ENCODE data around the gene SAT2.

Gene SAT2

GRCh38 chr17:7632492-7632894 lies 4.9 kb upstream of the SAT2 start:
- no peak for DNase-seq (ENCODE audit: low read depth in 1 of 2, low spot score in 1 of 2)
- H3K4me3 ChIP-seq (replicated peaks; ENCODE audit: insufficient read depth, low read length): no peak overlapping the region
- no peak overlapping the region for H3K27ac ChIP-seq (replicated peaks)
- TF ChIP-seq SPI1 (IDR thresholded peaks at IDR 0.05; ENCODE audit: borderline replicate concordance, low read depth): no peak
- TF ChIP-seq, protein P1, sequence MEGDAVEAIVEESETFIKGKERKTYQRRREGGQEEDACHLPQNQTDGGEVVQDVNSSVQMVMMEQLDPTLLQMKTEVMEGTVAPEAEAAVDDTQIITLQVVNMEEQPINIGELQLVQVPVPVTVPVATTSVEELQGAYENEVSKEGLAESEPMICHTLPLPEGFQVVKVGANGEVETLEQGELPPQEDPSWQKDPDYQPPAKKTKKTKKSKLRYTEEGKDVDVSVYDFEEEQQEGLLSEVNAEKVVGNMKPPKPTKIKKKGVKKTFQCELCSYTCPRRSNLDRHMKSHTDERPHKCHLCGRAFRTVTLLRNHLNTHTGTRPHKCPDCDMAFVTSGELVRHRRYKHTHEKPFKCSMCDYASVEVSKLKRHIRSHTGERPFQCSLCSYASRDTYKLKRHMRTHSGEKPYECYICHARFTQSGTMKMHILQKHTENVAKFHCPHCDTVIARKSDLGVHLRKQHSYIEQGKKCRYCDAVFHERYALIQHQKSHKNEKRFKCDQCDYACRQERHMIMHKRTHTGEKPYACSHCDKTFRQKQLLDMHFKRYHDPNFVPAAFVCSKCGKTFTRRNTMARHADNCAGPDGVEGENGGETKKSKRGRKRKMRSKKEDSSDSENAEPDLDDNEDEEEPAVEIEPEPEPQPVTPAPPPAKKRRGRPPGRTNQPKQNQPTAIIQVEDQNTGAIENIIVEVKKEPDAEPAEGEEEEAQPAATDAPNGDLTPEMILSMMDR (IDR thresholded peaks at IDR 0.05; ENCODE audit: insufficient read depth, low read length): no peak
- no peaks in the 10 kb centered on the region for H3K27me3 ChIP-seq (ENCODE audit: insufficient read depth, poor library complexity, severe bottlenecking)

DNA sequence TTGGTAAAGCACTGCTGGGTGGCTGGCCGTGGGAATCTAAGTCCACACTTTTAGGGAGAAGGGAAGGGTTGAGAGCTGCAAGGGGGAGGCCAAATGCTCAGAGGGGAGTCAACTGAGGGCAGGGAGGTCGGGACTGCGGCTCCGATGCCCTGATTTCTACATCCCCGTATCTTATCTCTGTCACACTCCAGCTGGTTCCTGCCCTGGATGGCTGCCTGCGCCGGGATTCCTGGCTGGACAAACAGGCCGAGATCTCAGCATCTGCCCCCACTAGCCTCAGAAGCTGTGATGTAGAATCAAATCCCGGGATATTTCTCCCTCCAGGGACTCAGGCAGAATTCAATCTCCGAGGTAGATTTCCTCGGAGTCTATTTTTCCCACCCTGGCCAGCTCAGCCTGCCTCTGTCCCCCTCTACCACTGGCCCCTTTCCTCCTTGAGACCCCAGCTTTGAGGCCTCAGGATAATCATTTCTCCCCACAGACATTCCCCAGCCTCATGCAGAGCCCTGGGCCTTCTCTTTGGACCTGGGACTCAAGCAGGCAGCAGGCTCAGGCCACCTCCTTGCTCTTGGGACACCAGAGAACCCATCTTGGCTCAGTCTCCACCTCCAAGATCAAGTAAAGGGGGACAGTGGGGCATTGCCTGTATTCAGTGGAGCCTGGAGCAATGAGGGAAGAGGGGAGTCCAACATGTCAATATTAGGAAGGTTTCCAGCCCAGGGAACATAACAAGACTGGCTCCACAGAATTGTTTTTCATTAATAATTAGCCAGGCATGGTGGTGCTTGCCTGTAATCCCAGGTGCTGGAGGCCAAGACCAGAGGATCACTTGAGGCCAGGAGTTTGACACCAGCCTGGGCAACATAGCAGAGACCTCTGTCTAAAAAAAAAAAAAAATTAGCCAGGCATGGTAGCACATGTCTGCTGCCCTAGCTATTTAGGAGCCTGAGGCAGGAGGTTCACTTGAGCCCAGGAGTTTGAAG lies 4.1 kb upstream of the SAT2 start:
- no peak for DNase-seq (ENCODE audit: low read depth in 1 of 2, low spot score in 1 of 2)
- H3K27me3 ChIP-seq (ENCODE audit: insufficient read depth, poor library complexity, severe bottlenecking): no peaks in the 10 kb centered on the region
- no peak overlapping the region for H3K4me3 ChIP-seq (replicated peaks; ENCODE audit: insufficient read depth, low read length)
- TF ChIP-seq, protein P1 (IDR thresholded peaks at IDR 0.05; ENCODE audit: insufficient read depth, low read length): no peak
- TF ChIP-seq SPI1 (IDR thresholded peaks at IDR 0.05; ENCODE audit: borderline replicate concordance, low read depth) (no peak), POLR2AphosphoS5 (IDR thresholded peaks at IDR 0.05; ENCODE audit: low read depth) (no peak), GABPA (IDR thresholded peaks at IDR 0.05; ENCODE audit: low read depth) (no peak)
- TF ChIP-seq, protein P2, sequence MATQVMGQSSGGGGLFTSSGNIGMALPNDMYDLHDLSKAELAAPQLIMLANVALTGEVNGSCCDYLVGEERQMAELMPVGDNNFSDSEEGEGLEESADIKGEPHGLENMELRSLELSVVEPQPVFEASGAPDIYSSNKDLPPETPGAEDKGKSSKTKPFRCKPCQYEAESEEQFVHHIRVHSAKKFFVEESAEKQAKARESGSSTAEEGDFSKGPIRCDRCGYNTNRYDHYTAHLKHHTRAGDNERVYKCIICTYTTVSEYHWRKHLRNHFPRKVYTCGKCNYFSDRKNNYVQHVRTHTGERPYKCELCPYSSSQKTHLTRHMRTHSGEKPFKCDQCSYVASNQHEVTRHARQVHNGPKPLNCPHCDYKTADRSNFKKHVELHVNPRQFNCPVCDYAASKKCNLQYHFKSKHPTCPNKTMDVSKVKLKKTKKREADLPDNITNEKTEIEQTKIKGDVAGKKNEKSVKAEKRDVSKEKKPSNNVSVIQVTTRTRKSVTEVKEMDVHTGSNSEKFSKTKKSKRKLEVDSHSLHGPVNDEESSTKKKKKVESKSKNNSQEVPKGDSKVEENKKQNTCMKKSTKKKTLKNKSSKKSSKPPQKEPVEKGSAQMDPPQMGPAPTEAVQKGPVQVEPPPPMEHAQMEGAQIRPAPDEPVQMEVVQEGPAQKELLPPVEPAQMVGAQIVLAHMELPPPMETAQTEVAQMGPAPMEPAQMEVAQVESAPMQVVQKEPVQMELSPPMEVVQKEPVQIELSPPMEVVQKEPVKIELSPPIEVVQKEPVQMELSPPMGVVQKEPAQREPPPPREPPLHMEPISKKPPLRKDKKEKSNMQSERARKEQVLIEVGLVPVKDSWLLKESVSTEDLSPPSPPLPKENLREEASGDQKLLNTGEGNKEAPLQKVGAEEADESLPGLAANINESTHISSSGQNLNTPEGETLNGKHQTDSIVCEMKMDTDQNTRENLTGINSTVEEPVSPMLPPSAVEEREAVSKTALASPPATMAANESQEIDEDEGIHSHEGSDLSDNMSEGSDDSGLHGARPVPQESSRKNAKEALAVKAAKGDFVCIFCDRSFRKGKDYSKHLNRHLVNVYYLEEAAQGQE (IDR thresholded peaks at IDR 0.05; ENCODE audit: insufficient replicate concordance, low read depth): no peak
- no peak overlapping the region for H3K27ac ChIP-seq (replicated peaks)

DNA sequence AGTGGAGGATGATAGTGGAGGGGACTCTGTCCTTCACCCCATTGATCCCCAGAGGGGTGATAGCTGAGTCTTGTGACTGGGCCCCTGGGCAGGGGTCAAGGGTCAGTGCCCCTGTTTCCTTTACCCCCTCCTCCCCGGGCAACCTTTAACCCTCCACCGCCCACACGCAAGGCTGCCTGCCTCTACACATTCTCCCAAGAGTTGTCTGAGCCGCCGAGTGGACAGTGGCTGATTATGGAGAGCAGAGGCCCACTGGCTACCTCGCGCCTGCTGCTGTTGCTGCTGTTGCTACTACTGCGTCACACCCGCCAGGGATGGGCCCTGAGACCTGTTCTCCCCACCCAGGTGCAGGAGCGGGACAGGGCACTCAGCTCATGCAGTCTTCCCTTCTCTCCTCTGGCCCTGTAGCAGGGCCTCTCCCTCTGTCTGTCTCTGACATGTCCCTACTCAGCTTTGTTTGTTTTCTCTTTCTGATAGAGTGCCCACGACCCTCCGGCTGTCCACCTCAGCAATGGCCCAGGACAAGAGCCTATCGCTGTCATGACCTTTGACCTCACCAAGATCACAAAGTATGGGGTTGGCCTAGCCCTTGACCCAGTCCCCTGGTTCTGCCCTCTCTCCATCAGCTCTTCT lies 2.4 kb upstream of the SAT2 start, which contains the start of gene SHBG:
TSS of gene SHBG (plus strand) at position 197 of the 633 bp plus-strand sequence. CDS start at position 235, 38 bp downstream.
- DNase-seq (ENCODE audit: low read depth in 1 of 2, low spot score in 1 of 2): no peak
- H3K27ac ChIP-seq (replicated peaks): no peak within 1 kb of the TSS
- H3K27me3 ChIP-seq (ENCODE audit: insufficient read depth, poor library complexity, severe bottlenecking): no peaks in the 10 kb centered on the region
- TF ChIP-seq GABPA (IDR thresholded peaks at IDR 0.05; ENCODE audit: low read depth) (no peak), POLR2AphosphoS5 (IDR thresholded peaks at IDR 0.05; ENCODE audit: low read depth) (no peak), SPI1 (IDR thresholded peaks at IDR 0.05; ENCODE audit: borderline replicate concordance, low read depth) (no peak)
- TF ChIP-seq, protein P1 (IDR thresholded peaks at IDR 0.05; ENCODE audit: insufficient read depth, low read length): no peak
- TF ChIP-seq, protein P2 (IDR thresholded peaks at IDR 0.05; ENCODE audit: insufficient replicate concordance, low read depth): no peak
- H3K4me3 ChIP-seq (replicated peaks; ENCODE audit: insufficient read depth, low read length): no peak within 1 kb of the TSS

Measured in HL-60 (cell line).